Urinary bladder (tissue), 4 donors: ENCODE results near the gene MAT1A. TPM values are rescaled to one million over a fixed set of nuclear protein-coding genes. Genes with fewer than 3 reads are reported as not detected.

Experiments
- DNase-seq: peaks from one replicate; pipeline ENCODE4 v3.0.0-alpha.2; 2015; ENCODE audit errors: extremely low spot score
- H3K27ac ChIP-seq: one replicate; pipeline ENCODE4 v1.5.1; 2013; ENCODE audit warnings: low read depth, mild to moderate bottlenecking, moderate library complexity
- H3K36me3 ChIP-seq: one replicate; pipeline ENCODE4 v1.6.1; 2013; ENCODE audit warnings: mild to moderate bottlenecking, moderate library complexity; ENCODE audit not compliant: insufficient read depth
- H3K4me1 ChIP-seq: one replicate; pipeline ENCODE4 v1.6.1; 2013; ENCODE audit warnings: mild to moderate bottlenecking, moderate library complexity; ENCODE audit not compliant: insufficient read depth
- H3K4me3 ChIP-seq: one replicate; pipeline ENCODE4 v1.5.1; 2013; ENCODE audit warnings: low read depth, low read length
- WGBS: extraction: QIAGEN DNeasy Blood & Tissue Kit; methylation state at CpG from one replicate; pipeline ENCODE4 v1.1.7; 2013; 5-methylcytosine and 5-hydroxymethylcytosine counted together
- polyA plus RNA-seq: library from polyadenylated mRNA; stranded (reverse); fragments of 200-250 nt; gene quantifications from one replicate; pipeline ENCODE4 v1.2.3, GENCODE V29; 2013
- total RNA-seq: library from RNA; depleted of rRNA; stranded (reverse); fragments of >200 nt; gene quantifications from one replicate; pipeline ENCODE4 v1.2.3, GENCODE V29; 2014
- donor health status: healthy with polysubstance abuse.
- donor health status: healthy.

MAT1A gene
- total RNA-seq, result not detected
- polyA plus RNA-seq, result 0.37 TPM

DNA sequence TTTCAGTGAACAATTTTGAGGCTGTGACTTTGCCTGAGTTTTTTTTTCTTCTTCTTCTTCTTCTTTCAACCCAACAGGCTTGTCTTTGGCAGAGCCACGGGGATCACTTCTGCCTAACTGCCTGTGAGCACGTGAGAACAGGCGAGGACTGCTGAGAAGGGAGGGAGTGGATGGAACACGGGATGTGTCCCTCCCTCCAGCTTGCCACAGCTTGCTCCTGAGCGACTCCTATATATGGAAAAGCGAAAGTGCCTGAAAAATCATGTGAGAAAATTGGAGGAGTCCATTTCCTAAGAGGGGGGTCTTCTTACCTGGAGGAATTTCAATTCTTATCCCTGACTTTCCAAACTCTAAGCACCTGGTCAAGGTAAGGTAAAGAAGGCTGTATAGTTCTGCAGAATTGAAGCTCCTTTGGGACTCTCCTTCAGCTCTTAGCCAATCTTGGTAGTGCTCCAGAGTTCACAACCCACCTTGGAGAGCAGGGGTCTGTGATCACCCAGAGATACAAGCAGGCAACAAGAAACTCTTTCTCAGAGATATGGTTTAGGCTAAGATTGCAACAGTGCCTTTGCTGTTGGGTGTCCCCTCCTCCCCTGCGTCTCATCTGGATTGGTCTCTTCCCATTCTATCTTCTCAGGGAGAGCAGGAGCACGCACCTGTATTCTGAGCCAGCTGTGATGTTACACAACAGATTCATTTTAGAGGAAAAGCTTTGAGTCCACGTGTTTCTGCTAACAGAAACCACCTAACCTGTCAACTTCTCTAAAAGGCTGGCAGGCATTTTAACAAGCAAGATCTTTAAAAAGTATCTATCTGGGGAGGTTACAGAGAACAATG is at the start of gene MAT1A:
MAT1A (minus strand) TSS at position 208 of the 837 bp plus-strand sequence. CDS start 235 bp downstream, outside the sequence.
- Histone ChIP-seq H3K4me3 (no peak within 1 kb of the TSS), H3K36me3 (no peaks in the 10 kb centered on the region), H3K27ac (no peak within 1 kb of the TSS), H3K4me1 (no peaks in the 10 kb centered on the region)
- no peak for DNase-seq
- 32% methylated on average over 9 of the region's 9 CpGs for WGBS

DNA sequence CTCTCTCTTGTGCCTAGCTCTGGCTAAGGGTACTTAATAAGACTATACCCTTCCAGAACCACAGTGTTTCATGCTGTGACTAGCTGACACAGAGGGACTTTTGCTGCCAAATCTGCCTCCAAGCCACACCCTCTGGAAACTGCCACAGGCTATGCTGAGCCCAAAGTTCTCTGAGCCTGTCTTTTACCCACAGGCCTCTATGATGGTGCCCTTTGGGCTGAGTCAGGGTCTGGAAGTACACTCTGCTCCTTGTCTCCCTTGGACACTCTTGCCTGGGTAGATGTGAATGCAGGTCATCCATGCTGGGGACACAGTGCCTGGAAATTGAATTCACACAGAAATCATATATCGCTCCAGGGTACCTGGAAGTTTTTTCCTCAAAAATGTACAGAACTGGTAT is 44.5 kb upstream of the MAT1A start:
- WGBS, result 96% methylated on average over 1 of the region's 1 CpG
- H3K4me1 ChIP-seq, result no peaks in the 10 kb centered on the region
- DNase-seq, result no peak
- H3K4me3 ChIP-seq, result no peak overlapping the region
- H3K27ac ChIP-seq, result no peak overlapping the region
- H3K36me3 ChIP-seq, result no peaks in the 10 kb centered on the region

DNA sequence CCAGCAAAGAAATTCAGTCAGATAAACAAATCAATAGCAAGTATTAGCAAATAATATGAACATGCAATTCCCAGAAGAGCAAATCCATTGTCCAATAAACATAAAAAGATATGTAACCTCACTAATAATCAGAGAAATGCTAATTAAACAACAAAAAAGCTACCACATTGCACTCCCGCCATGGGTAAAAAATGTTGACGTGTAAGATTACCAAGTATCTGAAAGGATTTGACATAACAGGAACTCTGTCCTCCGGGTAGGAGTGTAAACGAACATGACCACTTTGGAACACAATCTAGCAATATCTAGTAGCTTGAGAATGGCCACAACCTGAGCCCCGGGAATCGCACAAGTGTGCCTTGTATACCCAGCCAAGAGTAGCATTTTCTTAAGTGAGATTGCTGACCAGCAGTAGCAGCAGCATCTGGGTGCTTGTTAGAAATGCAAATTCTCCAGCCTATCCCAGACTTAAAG is 35.5 kb upstream of the MAT1A start:
- no peak overlapping the region for H3K4me3 ChIP-seq
- H3K27ac ChIP-seq, result no peak overlapping the region
- 67% methylated on average over 6 of the region's 6 CpGs for WGBS
- no peak for DNase-seq
- H3K4me1 ChIP-seq, result no peaks in the 10 kb centered on the region
- H3K36me3 ChIP-seq, result no peaks in the 10 kb centered on the region

DNA sequence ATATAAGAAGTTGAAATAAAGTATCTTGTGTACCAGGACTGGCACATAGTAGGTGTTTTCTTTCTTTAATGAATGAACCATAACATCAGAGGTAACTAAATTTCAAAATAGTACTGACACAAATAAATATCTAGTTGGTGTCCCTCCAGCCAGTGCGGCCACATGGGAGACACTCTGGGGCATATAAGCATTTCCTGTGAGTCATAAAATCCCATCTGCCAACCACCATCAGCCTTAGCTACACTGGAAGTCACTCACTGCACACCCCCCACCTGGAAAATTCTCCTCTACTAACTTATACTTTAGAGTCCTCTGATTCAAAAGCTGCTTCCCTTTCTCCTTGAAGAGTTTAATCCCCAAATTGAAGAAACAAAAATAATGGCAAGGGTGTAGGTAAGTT is 34.6 kb upstream of the MAT1A start:
- Histone ChIP-seq H3K36me3 (no peaks in the 10 kb centered on the region), H3K4me3 (no peak overlapping the region), H3K27ac (no peak overlapping the region), H3K4me1 (no peaks in the 10 kb centered on the region)
- DNase-seq, result no peak
- WGBS, result 31% methylated on average over 1 of the region's 1 CpG

DNA sequence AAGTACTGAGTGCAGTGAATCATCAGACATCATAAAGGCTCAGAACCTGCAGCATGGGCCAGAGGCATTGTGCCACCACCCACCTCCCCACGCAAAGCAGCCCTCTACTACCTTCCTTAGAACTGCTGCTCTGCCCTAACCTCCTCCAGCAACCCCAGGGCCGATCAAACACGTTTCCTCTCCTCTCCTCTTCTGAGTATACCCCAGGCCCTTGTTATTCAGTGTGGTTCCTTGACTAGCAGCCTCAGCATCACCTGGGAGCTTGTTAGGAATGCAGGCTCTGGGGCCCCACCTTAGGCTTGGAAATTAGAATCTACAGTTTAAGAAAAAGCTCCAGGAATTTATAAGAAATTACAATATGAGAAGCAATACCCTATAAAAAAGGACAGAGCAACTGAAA is 33.9 kb upstream of the MAT1A start:
- H3K27ac ChIP-seq, result no peak overlapping the region
- no peaks in the 10 kb centered on the region for H3K36me3 ChIP-seq
- no peaks in the 10 kb centered on the region for H3K4me1 ChIP-seq
- 55% methylated on average over 3 of the region's 3 CpGs for WGBS
- DNase-seq, result no peak
- H3K4me3 ChIP-seq, result no peak overlapping the region

DNA sequence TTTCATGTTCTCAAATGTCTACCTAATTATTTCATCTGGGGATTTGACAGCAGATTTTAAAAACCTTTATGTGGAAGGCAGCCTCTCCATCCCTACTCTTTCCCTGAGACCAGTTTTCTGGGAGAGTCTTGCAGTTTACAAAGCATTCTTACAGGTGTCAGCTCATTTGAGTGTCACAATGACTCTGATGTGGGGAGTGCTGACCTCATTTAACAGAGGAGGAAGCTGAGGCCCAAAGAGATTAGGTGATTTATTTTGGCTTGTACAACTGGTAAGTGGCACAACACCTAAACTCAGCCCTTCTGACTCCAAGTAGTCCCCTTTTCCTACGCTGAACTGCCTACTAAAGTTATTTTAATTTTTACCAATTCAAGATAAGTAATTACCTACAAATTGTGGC is 33.3 kb upstream of the MAT1A start:
- WGBS, result 75% methylated on average over 1 of the region's 1 CpG
- no peaks in the 10 kb centered on the region for H3K4me1 ChIP-seq
- H3K4me3 ChIP-seq, result no peak overlapping the region
- no peak for DNase-seq
- H3K27ac ChIP-seq, result no peak overlapping the region
- H3K36me3 ChIP-seq, result no peaks in the 10 kb centered on the region

DNA sequence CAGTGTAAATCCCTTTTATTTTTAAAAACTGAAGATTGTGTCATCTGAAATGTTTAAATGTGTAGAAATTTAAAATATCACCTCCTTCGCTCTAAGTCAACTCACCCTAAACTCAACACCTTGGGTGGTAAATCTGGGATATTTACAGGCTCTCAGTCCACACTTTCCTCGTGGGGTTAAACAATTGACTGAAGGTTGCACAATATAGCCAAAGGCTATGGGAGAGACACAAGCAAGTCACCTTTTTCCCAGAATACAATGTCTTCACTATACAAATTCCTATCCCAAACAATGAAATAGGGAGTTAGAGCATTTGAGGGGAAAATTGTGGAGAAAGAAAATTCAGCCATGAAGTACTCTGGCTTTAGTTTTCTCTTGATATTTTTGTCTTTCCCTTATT is 32.7 kb upstream of the MAT1A start:
- H3K4me1 ChIP-seq, result no peaks in the 10 kb centered on the region
- no peak for DNase-seq
- no peak overlapping the region for H3K27ac ChIP-seq
- WGBS, result 76% methylated on average over 2 of the region's 2 CpGs
- H3K36me3 ChIP-seq, result no peaks in the 10 kb centered on the region
- H3K4me3 ChIP-seq, result no peak overlapping the region

DNA sequence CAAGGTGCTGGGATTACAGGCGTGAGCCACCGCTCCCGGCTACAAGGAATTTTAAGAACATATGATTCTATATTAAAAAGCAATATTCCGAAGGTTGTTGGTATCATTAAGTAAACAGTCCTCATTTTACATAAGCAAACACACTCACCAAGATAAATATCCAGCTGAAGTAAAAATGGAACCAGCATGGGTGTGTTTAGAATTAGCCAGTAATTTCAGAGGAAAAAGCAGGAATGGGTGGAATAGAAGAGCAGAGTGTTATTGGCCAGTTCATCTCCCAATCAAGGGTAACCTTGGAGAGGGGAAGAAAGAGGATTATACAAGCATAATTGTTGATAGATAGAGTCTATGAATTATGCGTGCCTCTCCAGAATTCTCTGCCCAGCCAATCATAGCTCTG is 31.7 kb upstream of the MAT1A start:
- WGBS, result 84% methylated on average over 5 of the region's 5 CpGs
- DNase-seq, result no peak
- Histone ChIP-seq H3K27ac (no peak overlapping the region), H3K4me1 (no peaks in the 10 kb centered on the region), H3K4me3 (no peak overlapping the region), H3K36me3 (no peaks in the 10 kb centered on the region)

DNA sequence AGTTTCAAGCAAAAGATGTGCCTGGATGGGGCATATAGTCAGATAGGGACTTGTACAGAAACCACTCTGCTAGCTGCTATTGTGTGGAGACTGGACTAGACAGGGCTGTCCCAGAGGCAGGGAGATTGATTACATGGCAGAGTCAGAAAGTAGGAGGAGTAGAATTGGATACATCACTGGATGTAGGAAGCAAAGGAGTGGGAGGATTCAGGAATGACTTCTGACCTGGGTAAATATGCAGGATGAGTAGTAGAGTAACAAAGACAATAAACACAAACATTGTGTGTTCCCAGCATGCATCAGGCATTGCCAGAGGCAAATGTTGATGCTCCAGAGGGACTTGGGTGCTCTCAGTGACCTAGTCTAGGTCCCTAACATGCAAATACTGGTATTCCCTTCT is 30.9 kb upstream of the MAT1A start:
- Histone ChIP-seq H3K27ac (no peak overlapping the region), H3K4me1 (no peaks in the 10 kb centered on the region), H3K36me3 (no peaks in the 10 kb centered on the region), H3K4me3 (no peak overlapping the region)
- DNase-seq, result no peak

DNA sequence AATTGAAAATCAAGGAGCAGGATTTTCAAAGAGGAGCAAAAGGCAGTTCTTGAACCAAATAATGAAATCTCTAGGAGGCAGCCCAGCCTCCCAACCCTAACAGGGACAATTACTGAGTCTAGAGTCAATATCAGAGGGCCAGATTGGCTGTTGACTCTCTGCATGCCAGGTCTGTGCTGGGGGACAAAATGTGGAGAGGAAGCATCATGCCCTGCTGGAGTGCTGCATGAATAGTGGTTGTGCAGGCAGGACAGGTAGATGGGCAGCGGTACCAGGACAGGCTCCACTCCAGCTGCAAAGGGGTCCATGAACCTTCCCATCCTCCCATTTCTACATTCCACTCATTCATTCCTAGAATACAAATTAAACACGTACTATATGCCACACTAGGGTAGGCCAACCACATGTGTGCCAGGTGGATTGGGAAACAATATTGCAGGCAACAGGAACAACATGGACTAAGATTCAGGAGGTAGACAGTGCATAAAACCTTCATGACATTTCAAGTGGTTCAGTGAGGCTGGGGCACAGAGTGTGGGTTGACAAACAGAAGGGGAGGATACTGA is 30.4 kb upstream of the MAT1A start:
- DNase-seq, result no peak
- Histone ChIP-seq H3K4me3 (no peak overlapping the region), H3K36me3 (no peaks in the 10 kb centered on the region), H3K27ac (no peak overlapping the region), H3K4me1 (no peaks in the 10 kb centered on the region)
- 90% methylated on average over 2 of the region's 2 CpGs for WGBS

DNA sequence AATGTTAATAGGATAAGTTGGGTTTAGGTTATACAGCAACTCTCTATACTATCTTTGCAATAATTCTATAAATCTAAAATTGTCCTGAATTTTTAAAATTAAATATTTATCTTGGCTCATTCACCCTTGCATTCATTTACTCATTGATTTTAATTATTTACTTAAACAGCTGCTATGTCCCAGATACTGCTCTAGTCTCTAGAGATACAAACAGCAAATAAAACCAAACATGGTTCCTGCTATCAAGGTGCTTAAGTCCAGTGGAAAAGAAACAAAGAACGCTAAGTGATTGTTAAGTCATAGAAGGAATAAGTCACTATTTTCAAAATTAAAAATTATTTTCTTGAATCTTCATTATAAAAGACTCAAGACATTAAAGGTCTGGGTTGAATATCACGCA is 29.9 kb upstream of the MAT1A start:
- no peaks in the 10 kb centered on the region for H3K36me3 ChIP-seq
- no peak overlapping the region for H3K27ac ChIP-seq
- no peak for DNase-seq
- no peak overlapping the region for H3K4me3 ChIP-seq
- 86% methylated on average over 2 of the region's 2 CpGs for WGBS
- H3K4me1 ChIP-seq, result no peaks in the 10 kb centered on the region

DNA sequence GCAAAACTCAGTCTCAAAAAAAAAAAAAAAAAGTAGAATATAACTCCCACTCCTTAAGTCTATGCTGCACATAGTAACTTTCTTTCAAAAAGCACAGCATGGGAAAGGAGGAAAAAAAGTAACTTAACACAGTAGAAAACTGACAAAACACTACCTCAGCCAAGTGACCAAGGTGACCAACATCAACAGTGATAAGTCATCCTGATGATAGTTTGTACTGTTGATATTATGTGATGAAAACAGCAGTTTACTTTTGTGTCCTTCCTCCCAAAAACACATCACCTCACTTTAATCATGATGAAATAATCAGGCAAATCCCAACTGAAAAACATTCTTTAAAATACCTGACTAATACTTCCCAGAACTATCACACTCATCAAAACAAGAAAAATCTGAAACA is 29.3 kb upstream of the MAT1A start:
- no peak overlapping the region for H3K4me3 ChIP-seq
- H3K36me3 ChIP-seq, result no peaks in the 10 kb centered on the region
- no peaks in the 10 kb centered on the region for H3K4me1 ChIP-seq
- DNase-seq, result no peak
- no peak overlapping the region for H3K27ac ChIP-seq

DNA sequence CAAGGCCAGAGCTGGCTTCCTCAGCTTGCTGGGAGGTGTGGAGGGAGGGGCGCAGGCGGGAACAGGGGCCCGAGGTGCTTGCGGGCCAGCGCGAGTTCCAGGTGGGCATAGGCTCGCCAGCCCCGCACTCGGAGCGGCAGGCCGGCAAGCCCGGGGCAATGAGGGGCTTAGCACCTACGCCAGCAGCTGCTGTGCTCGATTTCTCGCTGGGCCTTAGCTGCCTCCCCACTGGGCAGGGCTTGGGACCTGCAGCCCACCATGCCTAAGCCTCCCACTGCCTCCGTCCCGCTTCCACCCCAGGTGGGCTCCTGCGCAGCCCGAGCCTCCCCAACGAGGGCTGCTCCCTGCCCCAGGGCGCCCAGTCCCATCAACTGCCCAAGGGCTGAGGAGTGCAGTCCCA is 25.9 kb upstream of the MAT1A start:
- H3K4me1 ChIP-seq, result no peaks in the 10 kb centered on the region
- WGBS, result 94% methylated on average over 21 of the region's 21 CpGs
- DNase-seq, result no peak
- no peak overlapping the region for H3K4me3 ChIP-seq
- H3K27ac ChIP-seq, result no peak overlapping the region
- no peaks in the 10 kb centered on the region for H3K36me3 ChIP-seq

DNA sequence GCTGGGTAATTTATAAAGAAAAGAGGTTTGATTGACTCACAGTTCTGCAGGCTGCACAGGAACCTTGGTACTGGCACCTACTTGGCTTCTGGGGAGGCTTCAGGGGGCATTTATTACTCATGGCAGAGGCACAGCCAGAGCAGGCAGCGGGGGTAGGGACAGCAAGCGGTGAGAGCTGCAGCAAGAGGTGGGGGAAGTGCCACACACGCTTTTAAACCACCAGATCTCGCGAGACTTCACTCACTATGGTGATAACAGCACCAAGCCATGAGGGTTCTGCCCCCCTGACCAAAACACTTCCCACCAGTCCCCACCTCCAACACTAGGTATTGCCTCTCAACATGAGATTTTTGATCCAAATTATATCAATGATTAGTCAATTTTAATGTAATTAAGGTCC is 24.1 kb upstream of the MAT1A start:
- H3K36me3 ChIP-seq, result no peaks in the 10 kb centered on the region
- DNase-seq, result no peak
- WGBS, result 73% methylated on average over 5 of the region's 5 CpGs
- H3K4me1 ChIP-seq, result no peaks in the 10 kb centered on the region
- no peak overlapping the region for H3K4me3 ChIP-seq
- H3K27ac ChIP-seq, result no peak overlapping the region
